ENCODE data around the gene AMZ2. TPM values are rescaled to one million over a fixed set of nuclear protein-coding genes. Genes with fewer than 3 reads are reported as not detected.

The AMZ2 gene
- total and polyA plus RNA-seq, 2 of the 8 experiments (the other 6 are each of a cell fraction or from before 2014, with no cell fraction given) = 49.5 to 71.0 TPM

GRCh38 chr17:68302066-68302564, 54.3 kb downstream of the AMZ2 start (continued):
- TF ChIP-seq CTCF (IDR thresholded peaks at IDR 0.05; ENCODE audit: control extremely low read depth in 1 of 3, insufficient read depth in 1 of 3, low read depth in 1 of 3, low read length in 3 of 3) = no peak
- TF ChIP-seq ZNF274 (IDR thresholded peaks at IDR 0.05; ENCODE audit: borderline replicate concordance, extremely low read depth, low read length) = no peak
- no peak for TF ChIP-seq BACH1 (IDR thresholded peaks at IDR 0.05; ENCODE audit: low read length)
- no peak for TF ChIP-seq SIX5 (IDR thresholded peaks at IDR 0.05; ENCODE audit: low read depth, low read length)
- no peak for TF ChIP-seq SRF (IDR thresholded peaks at IDR 0.05; ENCODE audit: low read depth, low read length)
- no peak for TF ChIP-seq CTBP2 (IDR thresholded peaks at IDR 0.05; ENCODE audit: borderline replicate concordance, insufficient read depth, insufficient read length, low read length)
- TF ChIP-seq SP1 (IDR thresholded peaks at IDR 0.05; ENCODE audit: low read depth, low read length) = no peak
- TF ChIP-seq BRCA1 (IDR thresholded peaks at IDR 0.05; ENCODE audit: low read depth, low read length) = no peak

Measured in H1 (cell line).